ENCODE measurements around the gene TBC1D22A.

The TBC1D22A gene

GRCh38 chr22:47210112-47210657, 447.7 kb downstream of the TBC1D22A start:
- DNase-seq = no peak

- no peak for DNase-seq
Observed at GRCh38 chr22:47210686-47211085, 448.2 kb downstream of the TBC1D22A start.

- DNase-seq = peak; percentile 6
Observed at GRCh38 chr22:47213571-47214230, 451.3 kb downstream of the TBC1D22A start.

GRCh38 chr22:47215851-47216250, 453.4 kb downstream of the TBC1D22A start:
- DNase-seq = no peak

GRCh38 chr22:47218671-47219070, 456.2 kb downstream of the TBC1D22A start:
- no peak for DNase-seq

- no peak for DNase-seq
Observed at GRCh38 chr22:47219789-47220188, 457.3 kb downstream of the TBC1D22A start.

GRCh38 chr22:47220752-47221151, 458.3 kb downstream of the TBC1D22A start:
- no peak for DNase-seq

- no peak for DNase-seq
Observed at GRCh38 chr22:47221840-47222615, 459.6 kb downstream of the TBC1D22A start.

Data from inflammatory macrophage treated with lipopolysaccharide for 4 hours (primary cell).